ENCODE data around the gene TRIM37. TPM values are rescaled to one million over a fixed set of nuclear protein-coding genes. Genes with fewer than 3 reads are reported as not detected.

Gene TRIM37
- total and polyA plus RNA-seq, 2 of the 8 experiments (the other 6 are each of a cell fraction or from before 2014, with no cell fraction given) = 38.2 to 57.0 TPM

DNA sequence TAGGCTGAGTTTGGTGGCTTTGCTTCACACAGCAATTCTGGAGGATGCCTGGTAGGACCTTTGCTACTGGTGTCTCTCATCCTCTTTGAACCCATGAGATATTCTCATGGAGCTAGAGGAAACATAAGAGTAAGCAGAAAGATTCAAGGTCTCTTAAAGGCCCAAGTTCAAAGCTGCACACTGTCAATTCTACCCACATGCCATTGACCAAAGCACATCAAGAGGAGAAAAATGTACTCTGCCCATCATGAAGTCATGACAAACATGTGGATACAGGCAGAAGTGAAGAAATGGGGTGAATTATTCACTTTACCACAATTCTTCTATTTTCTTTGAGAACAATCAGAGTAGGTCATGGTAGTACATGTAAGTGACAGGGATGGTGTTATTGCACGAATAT, 35.2 kb upstream of the TRIM37 start (continued):
- no peak for TF ChIP-seq PHF8 (conservative IDR thresholded peaks at IDR 0.05; ENCODE audit: low read depth, low read length)
- TF ChIP-seq POU5F1 (IDR thresholded peaks at IDR 0.05; ENCODE audit: low read depth, low read length) = no peak

Data from H1 (cell line).